ENCODE measurements around the gene COQ4.

COQ4 gene

DNA sequence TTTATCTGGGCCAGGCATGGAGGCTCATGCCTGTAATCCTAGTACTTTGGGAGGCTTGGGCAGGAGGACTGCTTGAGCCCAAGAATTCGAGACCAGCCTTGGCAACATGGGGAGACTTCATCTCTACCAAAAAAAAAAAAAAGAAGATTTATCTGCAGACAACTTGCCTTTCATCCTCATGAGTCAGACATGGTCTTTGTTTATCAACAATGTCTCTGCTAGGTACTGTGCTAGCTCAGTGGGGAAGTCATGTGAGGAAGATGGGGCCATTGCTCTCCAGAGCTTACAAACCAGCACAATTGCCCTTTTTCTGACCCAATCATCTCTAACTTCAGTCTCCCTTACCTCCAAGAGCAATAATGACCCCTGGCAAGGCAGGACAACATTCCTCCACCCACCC, 50.1 kb downstream of the COQ4 start:
- no peak for DNase-seq (ENCODE audit: low spot score)

DNA sequence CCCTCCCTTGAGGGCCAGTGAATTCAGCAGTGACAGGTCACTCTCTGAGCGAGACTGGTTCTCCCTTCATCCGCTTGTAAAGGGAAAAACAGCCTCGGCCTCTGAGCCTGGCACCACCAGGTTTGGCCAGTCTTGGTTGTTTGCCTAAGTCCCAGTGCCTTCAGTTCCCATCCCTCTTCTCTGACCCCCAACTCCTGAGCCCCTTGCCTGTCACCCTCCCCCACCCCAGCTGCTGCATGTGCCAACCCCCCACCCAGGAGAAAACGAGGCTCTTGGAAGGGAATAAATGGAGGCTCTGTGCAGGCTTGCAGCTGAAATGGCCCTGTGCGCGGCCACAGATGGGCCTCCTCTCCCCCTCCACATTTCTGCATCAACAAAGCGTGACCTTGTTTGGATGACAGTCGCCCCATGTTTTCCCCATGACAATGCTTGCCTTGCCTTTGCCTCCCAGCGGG, 51.6 kb downstream of the COQ4 start:
- DNase-seq (ENCODE audit: low spot score): no peak

DNA sequence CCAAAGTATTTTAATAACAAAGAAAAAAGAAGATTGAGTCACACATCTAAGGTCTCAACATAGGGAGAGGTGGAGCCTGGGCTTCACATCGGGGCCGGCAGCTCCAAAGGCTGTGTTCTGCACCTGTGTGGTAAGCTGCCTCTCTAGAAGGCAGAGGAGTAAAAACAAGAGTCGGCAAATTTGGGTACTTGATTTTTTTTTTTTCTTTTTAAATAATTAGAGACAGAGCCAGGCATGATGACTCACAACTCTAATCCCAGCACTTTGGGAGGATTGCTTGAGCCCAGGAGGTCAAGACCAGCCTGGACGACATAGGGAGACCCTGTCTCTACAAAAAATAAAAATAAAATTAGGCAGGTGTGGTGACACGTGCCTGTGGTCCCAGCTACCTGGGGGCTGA, 53.2 kb downstream of the COQ4 start:
- DNase-seq (ENCODE audit: low spot score): no peak

GRCh38 chr9:128382261-128382660, 59.6 kb downstream of the COQ4 start:
- no peak for DNase-seq (ENCODE audit: low spot score)

DNA sequence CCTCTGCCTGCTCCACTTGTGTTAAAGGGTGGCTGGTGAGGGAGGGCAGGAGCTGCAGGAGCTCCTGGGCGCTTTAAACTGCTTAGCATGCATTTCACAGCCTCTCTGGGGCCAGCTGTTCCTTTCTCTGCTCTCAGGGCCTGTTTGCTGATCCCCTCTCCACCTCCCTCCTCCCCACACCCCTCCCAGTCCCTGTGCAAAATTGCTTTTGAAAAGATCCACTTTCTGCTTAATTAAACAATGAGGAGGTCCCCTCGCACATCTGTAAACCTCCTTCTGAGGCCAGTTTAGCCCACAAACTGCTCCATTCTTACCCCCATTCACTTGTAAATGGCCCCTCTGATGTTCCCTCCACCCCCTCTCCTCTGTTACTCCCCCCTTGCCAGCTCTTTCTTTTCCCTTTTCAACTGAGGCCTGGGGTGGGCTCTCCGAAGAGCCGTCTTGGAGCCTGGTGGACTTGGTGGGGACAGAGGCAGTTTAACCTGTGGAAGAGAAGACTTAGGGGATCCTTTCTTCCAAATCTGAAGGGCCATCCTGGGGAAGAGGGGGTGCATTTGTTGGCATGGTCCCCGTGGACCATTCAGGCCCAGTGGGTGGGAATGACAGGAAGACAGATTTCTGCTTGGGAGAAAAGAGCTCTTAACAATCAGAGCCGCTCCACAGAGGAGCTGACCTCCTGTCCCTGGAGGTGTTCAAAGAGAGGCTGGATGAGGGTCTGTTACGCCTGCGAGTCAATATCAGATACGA, 60.5 kb downstream of the COQ4 start:
- DNase-seq (ENCODE audit: low spot score): no peak

All from AG08395 (cell line).